HG02852 (cell line): Measurements from ENCODE around the gene LINGO3.

Source experiments
- ATAC-seq: cut with Tn5 transposase; IDR thresholded peaks from one replicate; pipeline ENCODE4 v1.9.1; 2021; ENCODE audit warnings: mild to moderate bottlenecking, moderate library complexity; ENCODE audit not compliant: unreplicated experiment

Gene LINGO3

GRCh38 chr19:2340496-2341243 lies 32.7 kb upstream of the LINGO3 start:
- no peak for ATAC-seq

GRCh38 chr19:2339644-2340310 lies 31.8 kb upstream of the LINGO3 start:
- no peak for ATAC-seq

- no peak for ATAC-seq
These were observed 31.0 kb upstream of the LINGO3 start for GRCh38 chr19:2338751-2339643.

- no peak for ATAC-seq
These were observed 30.2 kb upstream of the LINGO3 start for GRCh38 chr19:2338055-2338615.

GRCh38 chr19:2337329-2337707 lies 29.4 kb upstream of the LINGO3 start:
- ATAC-seq, result no peak

- ATAC-seq, result no peak
These were observed 28.8 kb upstream of the LINGO3 start for GRCh38 chr19:2336528-2337328.

- ATAC-seq, result no peak
These were observed 27.9 kb upstream of the LINGO3 start for GRCh38 chr19:2335848-2336247.

- no peak for ATAC-seq
These were observed 27.3 kb upstream of the LINGO3 start for GRCh38 chr19:2334986-2335846.

- ATAC-seq, result no peak
These were observed 26.5 kb upstream of the LINGO3 start for GRCh38 chr19:2334426-2334825.

GRCh38 chr19:2333807-2334211 lies 25.9 kb upstream of the LINGO3 start:
- no peak for ATAC-seq

- ATAC-seq, result no peak
These were observed 25.3 kb upstream of the LINGO3 start for GRCh38 chr19:2333027-2333806.

GRCh38 chr19:2332341-2333026 lies 24.5 kb upstream of the LINGO3 start:
- ATAC-seq, result no peak

- no peak for ATAC-seq
These were observed 23.8 kb upstream of the LINGO3 start for GRCh38 chr19:2331601-2332246.

GRCh38 chr19:2330632-2331284 lies 22.8 kb upstream of the LINGO3 start:
- no peak for ATAC-seq

GRCh38 chr19:2330255-2330631 lies 22.3 kb upstream of the LINGO3 start:
- ATAC-seq, result no peak

- ATAC-seq, result no peak
These were observed 21.6 kb upstream of the LINGO3 start for GRCh38 chr19:2329501-2329916.

GRCh38 chr19:2329149-2329478 lies 21.2 kb upstream of the LINGO3 start:
- ATAC-seq, result no peak
